ENCODE results near the gene ZBTB46.
A peak's percentile ranks its signal among the peaks of the same experiment; 100 is the strongest.

ZBTB46 gene

DNA sequence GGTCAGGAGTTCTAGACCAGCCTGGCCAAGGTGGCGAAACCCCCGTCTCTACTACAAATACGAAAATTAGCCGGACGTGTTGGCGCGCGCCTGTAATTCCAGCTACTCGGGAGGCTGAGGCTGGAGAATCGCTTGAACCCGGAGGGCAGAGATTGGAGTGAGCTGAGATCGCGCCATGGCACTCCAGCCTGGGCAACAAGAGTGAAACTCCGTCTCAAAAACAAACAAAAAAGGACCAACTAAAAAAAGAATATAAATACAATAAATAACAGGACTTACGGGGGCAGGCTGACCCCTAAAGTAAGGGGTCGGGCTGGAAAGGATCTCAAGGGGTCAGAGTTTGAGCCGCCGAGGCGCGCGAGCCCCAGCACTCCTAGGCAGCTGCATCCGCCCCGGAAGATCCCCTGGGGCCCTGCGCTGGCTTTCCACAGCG, 33.5 kb upstream of the ZBTB46 start:
- no peaks in the 10 kb centered on the region for H3K9me3 ChIP-seq (ENCODE audit: insufficient read depth, low read depth, low read length)
- no peaks in the 10 kb centered on the region for H3K27me3 ChIP-seq (ENCODE audit: insufficient read depth, low read length)
- peak overlapping the region; percentile 82 for H3K4me3 ChIP-seq (ENCODE audit: low read length)
- H3K4me1 ChIP-seq (ENCODE audit: insufficient read depth, low read length), result 0 out of 2 replicates have a peak, but pooled peaks cover 4% of the 10 kb centered on the region
- peaks cover 19% of the 10 kb centered on the region for H3K36me3 ChIP-seq (ENCODE audit: insufficient read depth, low read length)
- H3K9ac ChIP-seq (ENCODE audit: low read depth, low read length), result peak overlapping the region; percentile 86
- WGBS, result 2% methylated on average over 24 of the region's 25 CpGs
- H3K27ac ChIP-seq (ENCODE audit: low read depth, low read length), result peak overlapping the region; percentile 80

GRCh38 chr20:63863798-63864544, 32.9 kb upstream of the ZBTB46 start:
- peaks cover 13% of the 10 kb centered on the region for H3K36me3 ChIP-seq (ENCODE audit: insufficient read depth, low read length)
- H3K9ac ChIP-seq (ENCODE audit: low read depth, low read length), result peak overlapping the region; percentile 86
- no peaks in the 10 kb centered on the region for H3K27me3 ChIP-seq (ENCODE audit: insufficient read depth, low read length)
- WGBS, result 19% methylated on average over 38 of the region's 38 CpGs
- peaks cover 10% of the 10 kb centered on the region; the same call in 1 of the 2 replicates for H3K4me1 ChIP-seq (ENCODE audit: insufficient read depth, low read length)
- H3K4me3 ChIP-seq (ENCODE audit: low read length), result peak overlapping the region; percentile 82
- H3K27ac ChIP-seq (ENCODE audit: low read depth, low read length), result peak overlapping the region; percentile 80
- H3K9me3 ChIP-seq (ENCODE audit: insufficient read depth, low read depth, low read length), result no peaks in the 10 kb centered on the region

- Histone ChIP-seq H3K9ac (ENCODE audit: low read depth, low read length) (no peak overlapping the region), H3K27ac (ENCODE audit: low read depth, low read length) (no peak overlapping the region), H3K27me3 (ENCODE audit: insufficient read depth, low read length) (no peaks in the 10 kb centered on the region), H3K4me3 (ENCODE audit: low read length) (peak overlapping the region; percentile 82), H3K36me3 (ENCODE audit: insufficient read depth, low read length) (peaks cover 5% of the 10 kb centered on the region), H3K4me1 (ENCODE audit: insufficient read depth, low read length) (peaks cover 17% of the 10 kb centered on the region; the same call in 1 of the 2 replicates), H3K9me3 (ENCODE audit: insufficient read depth, low read depth, low read length) (no peaks in the 10 kb centered on the region)
- WGBS, result 95% methylated on average over 10 of the region's 18 CpGs
Observed at GRCh38 chr20:63863021-63863797, 32.1 kb upstream of the ZBTB46 start.

- WGBS, result 96% methylated on average over 95 of the region's 95 CpGs
- H3K9me3 ChIP-seq (ENCODE audit: insufficient read depth, low read depth, low read length), result no peaks in the 10 kb centered on the region
- no peak overlapping the region for H3K27ac ChIP-seq (ENCODE audit: low read depth, low read length)
- H3K4me3 ChIP-seq (ENCODE audit: low read length), result no peak overlapping the region
- H3K36me3 ChIP-seq (ENCODE audit: insufficient read depth, low read length), result 0 out of 2 replicates have a peak, but pooled peaks cover 4% of the 10 kb centered on the region
- H3K9ac ChIP-seq (ENCODE audit: low read depth, low read length), result no peak overlapping the region
- H3K4me1 ChIP-seq (ENCODE audit: insufficient read depth, low read length), result peaks cover 23% of the 10 kb centered on the region; the same call in 1 of the 2 replicates
- no peaks in the 10 kb centered on the region for H3K27me3 ChIP-seq (ENCODE audit: insufficient read depth, low read length)
Observed at GRCh38 chr20:63861981-63862901, 31.2 kb upstream of the ZBTB46 start.

GRCh38 chr20:63861365-63861934, 30.4 kb upstream of the ZBTB46 start, which contains the start of gene ABHD16B:
TSS of gene ABHD16B (plus strand) at chr20:63861498. CDS start at chr20:63861541, 43 bp downstream.
- 95% methylated on average over 59 of the region's 59 CpGs for WGBS
- Histone ChIP-seq H3K27me3 (ENCODE audit: insufficient read depth, low read length) (no peaks in the 10 kb centered on the region), H3K27ac (ENCODE audit: low read depth, low read length) (peak within 1 kb of the TSS; percentile 30; the same call in 1 of the 2 replicates), H3K9me3 (ENCODE audit: insufficient read depth, low read depth, low read length) (no peaks in the 10 kb centered on the region), H3K4me3 (ENCODE audit: low read length) (no peak within 1 kb of the TSS), H3K36me3 (ENCODE audit: insufficient read depth, low read length) (0 out of 2 replicates have a peak, but pooled peaks cover 4% of the 10 kb centered on the region), H3K4me1 (ENCODE audit: insufficient read depth, low read length) (peaks cover 23% of the 10 kb centered on the region; the same call in 1 of the 2 replicates), H3K9ac (ENCODE audit: low read depth, low read length) (no peak within 1 kb of the TSS)

- WGBS, result 81% methylated on average over 17 of the region's 17 CpGs
- H3K9ac ChIP-seq (ENCODE audit: low read depth, low read length), result no peak overlapping the region
Observed at GRCh38 chr20:63860325-63861051, 29.4 kb upstream of the ZBTB46 start.

DNA sequence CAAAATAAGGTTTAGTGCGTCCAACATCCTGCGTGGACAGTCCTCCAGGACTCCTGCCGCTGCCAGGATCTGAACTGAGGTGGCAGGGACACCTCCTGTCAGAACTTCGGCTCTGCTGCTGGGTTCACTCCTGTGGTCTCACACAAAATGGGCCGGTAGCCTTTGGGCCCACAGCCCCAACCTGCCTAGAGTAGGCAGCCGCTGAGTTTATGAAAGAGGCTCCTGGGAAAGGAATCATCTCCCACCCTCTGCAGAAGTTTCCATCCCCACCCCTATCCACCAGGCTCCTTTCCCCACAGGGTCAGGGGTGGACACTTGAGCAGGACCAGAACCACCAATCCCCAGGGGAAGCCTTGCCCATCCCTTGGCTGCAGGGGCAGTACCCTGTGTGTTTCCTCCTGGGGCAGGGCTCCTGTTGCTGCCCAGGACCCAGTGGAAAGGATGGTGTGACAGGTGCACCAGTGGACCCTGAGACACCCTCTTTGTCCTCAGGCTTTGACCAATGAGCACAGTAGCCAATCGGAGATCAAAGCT, 28.2 kb upstream of the ZBTB46 start:
- 59% methylated on average over 7 of the region's 7 CpGs for WGBS
- H3K9ac ChIP-seq (ENCODE audit: low read depth, low read length), result 0 out of 2 replicates have a peak overlapping the region, but pooled peaks have one; percentile 27
- no peaks in the 10 kb centered on the region for H3K27me3 ChIP-seq (ENCODE audit: insufficient read depth, low read length)
- peak overlapping the region; percentile 78 for H3K27ac ChIP-seq (ENCODE audit: low read depth, low read length)
- no peaks in the 10 kb centered on the region for H3K9me3 ChIP-seq (ENCODE audit: insufficient read depth, low read depth, low read length)
- no peak overlapping the region for H3K4me3 ChIP-seq (ENCODE audit: low read length)
- H3K4me1 ChIP-seq (ENCODE audit: insufficient read depth, low read length), result peaks cover 38% of the 10 kb centered on the region
- 0 out of 2 replicates have a peak, but pooled peaks cover 4% of the 10 kb centered on the region for H3K36me3 ChIP-seq (ENCODE audit: insufficient read depth, low read length)

More at GRCh38 chr20:63860325-63861051, 29.4 kb upstream of the ZBTB46 start:
- no peaks in the 10 kb centered on the region for H3K9me3 ChIP-seq (ENCODE audit: insufficient read depth, low read depth, low read length)
- 0 out of 2 replicates have a peak, but pooled peaks cover 4% of the 10 kb centered on the region for H3K36me3 ChIP-seq (ENCODE audit: insufficient read depth, low read length)
- no peak overlapping the region for H3K4me3 ChIP-seq (ENCODE audit: low read length)
- no peaks in the 10 kb centered on the region for H3K27me3 ChIP-seq (ENCODE audit: insufficient read depth, low read length)
- peak overlapping the region; percentile 30; the same call in 1 of the 2 replicates for H3K27ac ChIP-seq (ENCODE audit: low read depth, low read length)
- peaks cover 30% of the 10 kb centered on the region for H3K4me1 ChIP-seq (ENCODE audit: insufficient read depth, low read length)

DNA sequence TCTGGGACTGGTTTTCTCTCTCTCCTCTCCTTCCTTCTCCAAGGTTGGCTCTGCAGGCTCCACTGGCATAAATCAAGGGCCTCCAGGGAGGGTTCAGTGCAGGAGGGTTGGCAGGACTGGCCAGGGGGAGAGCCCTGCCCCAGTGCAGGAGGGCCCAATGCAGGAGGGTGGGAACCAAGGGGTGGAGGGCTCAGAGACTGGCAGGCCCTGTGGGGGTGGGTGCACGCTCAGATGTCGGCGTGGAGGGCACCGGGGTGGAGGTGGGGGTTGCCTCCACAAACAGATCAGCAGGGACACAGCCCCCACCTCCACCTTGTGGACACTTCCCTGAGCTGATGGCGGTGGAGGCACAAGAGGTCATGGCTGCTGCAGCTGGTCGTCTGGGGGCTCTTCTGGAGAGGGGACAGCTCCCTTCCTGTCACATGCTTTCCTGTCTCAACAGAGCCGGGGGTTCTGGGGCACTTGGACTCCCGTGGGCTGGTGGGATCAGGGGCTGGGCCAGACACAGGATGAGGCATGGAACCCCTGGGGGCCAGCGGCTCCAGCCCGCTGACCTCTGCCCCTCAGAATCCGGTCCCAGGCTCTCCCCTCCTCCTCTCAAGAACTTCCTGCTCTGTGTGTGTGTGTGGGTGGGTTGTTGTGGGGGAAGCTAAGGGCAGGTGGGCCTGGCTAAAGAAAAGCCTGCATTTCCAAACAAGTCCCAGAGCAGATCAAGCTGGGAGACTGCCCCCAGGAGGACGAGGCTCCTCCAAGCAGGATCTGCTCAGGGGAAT, 27.5 kb upstream of the ZBTB46 start:
- whole genome bisulfite sequencing, result 18% methylated on average over 9 of the region's 12 CpGs
- Histone ChIP-seq H3K4me1 (ENCODE audit: insufficient read depth, low read length) (peaks cover 40% of the 10 kb centered on the region), H3K4me3 (ENCODE audit: low read length) (peak overlapping the region; percentile 22), H3K9ac (ENCODE audit: low read depth, low read length) (0 out of 2 replicates have a peak overlapping the region, but pooled peaks have one; percentile 27), H3K27me3 (ENCODE audit: insufficient read depth, low read length) (no peaks in the 10 kb centered on the region), H3K9me3 (ENCODE audit: insufficient read depth, low read depth, low read length) (no peaks in the 10 kb centered on the region), H3K36me3 (ENCODE audit: insufficient read depth, low read length) (0 out of 2 replicates have a peak, but pooled peaks cover 4% of the 10 kb centered on the region), H3K27ac (ENCODE audit: low read depth, low read length) (peak overlapping the region; percentile 78)
